GM18520 (cell line): ENCODE measurements around the gene FYN.
"Not testable (repeated sequence)": the region's sequence is repeated elsewhere in the genome, so short reads cannot be mapped to it uniquely, and the experiment has no call there.

Experiments used
- ATAC-seq: cut with Tn5 transposase; IDR thresholded peaks from one replicate; pipeline ENCODE4 v1.9.1; 2021; ENCODE audit not compliant: unreplicated experiment

The FYN gene

GRCh38 chr6:111792914-111793700 lies 80.1 kb downstream of the FYN start:
- no peak for ATAC-seq

DNA sequence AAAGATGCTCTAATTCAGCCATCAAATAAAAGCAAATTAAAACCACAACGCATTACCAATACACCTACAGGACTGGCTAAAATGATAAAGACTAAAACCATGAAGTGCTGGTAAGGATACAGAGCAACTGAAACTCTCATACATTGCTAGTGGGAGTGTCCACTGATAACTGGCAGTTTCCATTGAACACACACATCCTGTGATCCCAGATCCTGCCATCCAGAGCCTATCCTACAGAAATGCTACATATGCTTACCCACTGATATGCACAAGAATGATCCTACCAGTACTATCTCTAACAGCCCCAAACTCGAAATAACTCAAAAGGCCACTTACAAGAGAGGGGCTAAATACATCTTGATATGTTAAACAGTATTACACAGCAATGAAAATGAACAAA lies 81.0 kb downstream of the FYN start:
- ATAC-seq, result no peak

DNA sequence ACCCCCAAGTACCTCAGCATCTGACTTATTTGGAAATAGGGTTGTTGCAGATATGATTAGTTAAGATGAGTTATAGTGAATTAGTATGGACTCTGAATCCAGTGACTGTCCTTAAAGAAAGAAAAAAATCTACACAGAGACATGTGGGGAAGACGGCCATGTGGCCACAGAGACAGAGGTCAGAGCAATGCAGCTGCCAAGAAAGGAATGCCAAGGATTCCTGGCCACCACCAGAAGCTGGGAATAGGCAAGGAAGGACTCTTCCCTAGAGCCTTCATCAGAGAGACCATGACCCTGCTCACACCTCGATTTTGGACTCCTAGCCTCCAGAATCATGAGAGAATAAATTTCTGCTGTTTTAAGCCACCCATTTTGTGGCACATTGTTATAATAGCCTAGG lies 81.8 kb downstream of the FYN start:
- ATAC-seq, result no peak

GRCh38 chr6:111789598-111789997 lies 83.7 kb downstream of the FYN start:
- ATAC-seq, result no peak

GRCh38 chr6:111788379-111789276 lies 84.6 kb downstream of the FYN start:
- ATAC-seq, result no peak

DNA sequence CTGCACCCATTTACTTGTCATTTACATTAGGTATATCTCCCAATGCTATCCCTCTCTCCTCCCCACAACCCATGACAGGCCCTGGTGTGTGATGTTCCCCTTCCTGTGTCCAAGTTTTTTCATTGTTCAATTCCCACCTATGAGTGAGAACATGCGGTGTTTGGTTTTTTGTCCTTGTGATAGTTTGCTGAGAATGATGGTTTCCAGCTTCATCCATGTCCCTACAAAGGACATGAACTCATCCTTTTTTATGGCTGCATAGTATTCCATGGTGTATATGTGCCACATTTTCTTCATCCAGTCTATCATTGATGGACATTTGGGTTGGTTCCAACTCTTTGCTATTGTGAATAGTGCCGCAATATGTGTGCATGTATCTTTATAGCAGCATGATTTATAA lies 87.1 kb downstream of the FYN start:
- not testable (repeated sequence) for ATAC-seq

DNA sequence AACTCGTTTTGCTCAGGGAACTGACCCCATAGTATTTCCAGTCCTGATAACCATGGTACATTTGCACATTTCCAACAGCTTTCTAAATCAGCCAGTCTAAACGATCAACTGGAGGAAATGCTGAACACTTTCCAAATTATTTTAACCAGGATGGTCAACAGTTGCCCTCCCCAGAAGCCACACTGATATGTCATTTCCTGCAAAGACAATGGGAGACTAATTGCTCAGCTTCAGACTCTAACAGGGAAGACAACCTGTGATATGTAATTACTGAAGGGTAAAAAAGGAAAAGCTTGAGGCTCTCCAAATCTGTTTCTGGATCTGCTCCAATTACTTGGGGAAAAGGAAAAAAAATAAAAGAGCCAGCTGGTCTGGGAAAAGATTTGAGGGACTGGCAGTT lies 88.8 kb downstream of the FYN start:
- ATAC-seq, result no peak

DNA sequence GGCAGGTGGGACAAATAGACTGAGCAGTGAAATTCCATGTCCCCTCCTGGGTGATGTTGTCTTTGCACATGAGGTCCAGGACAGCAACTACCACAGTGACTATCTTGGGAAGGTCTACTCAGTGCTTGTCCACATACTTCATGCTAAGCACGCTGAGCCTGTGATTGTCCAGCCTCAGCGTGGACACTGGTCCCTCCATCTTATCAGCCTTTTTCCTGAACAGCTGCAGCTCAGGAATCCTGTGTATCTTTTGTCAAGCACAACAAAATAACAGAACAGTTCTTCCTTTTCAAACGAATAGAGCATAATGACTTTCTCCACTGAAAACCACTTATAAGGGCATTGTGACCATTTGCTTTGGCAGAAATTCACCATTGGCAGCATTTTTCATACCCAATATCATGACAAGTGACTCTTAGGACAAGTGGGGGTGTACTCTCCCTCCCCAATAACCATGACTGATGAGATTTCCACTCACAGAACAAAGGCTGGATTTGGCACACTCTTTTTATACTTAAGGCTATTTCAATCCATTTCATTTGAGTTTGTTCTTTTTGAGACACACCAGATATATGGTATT lies 90.3 kb downstream of the FYN start:
- ATAC-seq, result no peak

GRCh38 chr6:111782192-111782809 lies 91.0 kb downstream of the FYN start:
- ATAC-seq, result no peak

- no peak for ATAC-seq
Observed at GRCh38 chr6:111781041-111781708, 92.1 kb downstream of the FYN start.

GRCh38 chr6:111780393-111780792 lies 92.9 kb downstream of the FYN start:
- ATAC-seq, result no peak

GRCh38 chr6:111779660-111780059 lies 93.6 kb downstream of the FYN start:
- no peak for ATAC-seq

DNA sequence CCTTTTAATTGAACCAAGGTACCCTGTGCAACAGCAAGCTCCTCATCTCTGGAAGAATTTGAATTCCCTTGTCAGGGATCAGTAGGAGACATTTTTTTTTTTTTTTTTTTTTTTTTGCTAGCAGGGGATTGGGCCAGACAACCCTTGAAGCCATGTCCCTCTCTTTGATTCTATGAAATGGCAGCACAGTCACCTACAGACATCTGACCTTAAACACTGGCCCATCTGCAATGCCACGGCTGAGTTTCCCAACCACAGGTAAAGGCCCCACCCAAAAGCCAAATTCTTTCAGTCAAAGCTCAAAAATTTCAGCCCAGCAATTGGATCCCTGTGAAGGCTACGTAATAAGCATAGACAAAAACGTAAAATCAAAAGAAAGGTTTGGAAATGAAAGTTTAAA lies 94.2 kb downstream of the FYN start:
- ATAC-seq, result no peak

- peak; percentile 46 for ATAC-seq
Observed at GRCh38 chr6:111777357-111777756, 95.9 kb downstream of the FYN start.

DNA sequence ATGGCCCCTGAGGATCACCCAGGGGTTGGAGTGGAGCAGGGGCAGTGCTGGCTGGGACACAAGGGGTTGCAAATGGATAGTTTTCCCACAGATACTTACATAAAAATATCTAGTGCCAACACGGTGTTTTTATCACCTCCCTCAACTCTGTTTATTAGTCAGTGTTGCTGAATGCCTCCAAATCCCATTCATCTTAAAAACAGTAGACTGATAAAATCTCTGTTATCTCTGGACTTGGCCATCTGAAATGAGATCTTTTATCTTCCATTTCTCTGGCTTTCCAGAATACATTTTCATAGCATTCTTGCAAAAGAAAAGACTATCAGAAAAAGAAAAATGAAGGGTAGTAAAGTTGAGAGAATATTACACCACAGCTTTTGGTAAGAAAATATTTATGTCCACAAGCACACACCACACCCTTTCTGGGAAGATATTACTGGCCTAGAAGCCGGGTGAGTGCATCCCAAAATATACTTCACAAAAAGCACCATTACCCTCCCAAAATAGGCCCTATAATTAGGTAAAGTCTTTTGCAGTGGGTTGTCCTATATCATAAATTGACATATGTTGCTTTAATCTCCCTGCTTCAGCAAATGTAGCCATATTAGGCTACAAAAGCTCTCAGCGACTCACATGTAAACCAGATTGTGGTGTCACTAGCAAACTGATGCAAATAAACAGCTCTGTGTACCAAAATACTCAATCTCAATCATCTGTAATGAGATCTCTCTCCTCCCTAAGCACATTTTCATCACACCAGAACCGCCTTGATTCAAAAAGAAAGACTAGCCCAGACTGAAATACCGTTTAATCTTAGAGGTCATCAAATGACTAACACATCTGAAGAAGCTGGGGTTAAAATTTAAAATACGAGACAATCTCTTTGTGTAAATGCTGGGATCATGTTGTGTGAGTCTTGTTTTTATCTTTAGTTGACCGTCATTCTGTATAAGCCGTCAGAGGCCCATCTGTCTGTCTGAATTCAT lies 96.7 kb downstream of the FYN start:
- no peak for ATAC-seq

GRCh38 chr6:111775145-111775922 lies 97.9 kb downstream of the FYN start:
- no peak for ATAC-seq

GRCh38 chr6:111774346-111774703 lies 98.9 kb downstream of the FYN start:
- no peak for ATAC-seq

DNA sequence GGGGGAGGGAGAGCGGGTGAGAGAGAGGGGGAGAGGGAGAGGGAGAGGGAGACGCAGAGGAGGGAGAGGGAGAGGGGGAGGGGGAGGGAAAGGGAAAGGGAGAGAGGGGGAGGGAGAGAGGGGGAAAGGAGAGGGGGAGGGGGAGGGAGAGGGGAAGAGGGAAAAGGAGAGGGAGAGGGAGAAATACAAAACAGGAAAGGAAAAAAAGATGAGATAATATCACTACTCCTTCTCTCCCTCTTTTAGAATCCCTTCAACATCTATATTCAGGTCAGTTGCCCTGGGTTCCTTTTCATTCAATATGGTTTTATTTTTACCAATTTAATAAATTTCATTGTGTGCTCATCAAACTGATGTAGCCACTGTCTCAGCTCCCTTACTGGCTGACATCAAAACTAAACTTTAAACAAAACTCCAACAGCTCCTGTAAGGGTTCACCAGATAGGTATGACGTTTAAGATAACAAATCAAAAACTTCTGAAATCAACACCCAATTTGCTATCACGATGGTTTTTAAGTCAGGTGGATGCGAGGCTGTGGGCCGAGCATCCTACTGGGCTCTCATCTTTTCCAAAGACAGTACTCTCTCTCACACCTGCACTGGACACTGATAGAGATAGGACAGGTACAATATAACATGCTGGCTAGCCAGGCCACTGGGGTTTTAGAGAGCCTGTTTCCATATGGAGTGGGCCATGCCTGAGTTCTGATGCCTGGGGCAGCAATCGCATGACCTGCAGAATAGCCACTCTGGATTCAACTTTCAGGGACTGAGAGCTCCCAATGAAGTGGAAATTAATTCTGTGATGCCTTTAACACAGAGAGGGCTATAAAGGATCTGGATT lies 99.5 kb downstream of the FYN start:
- ATAC-seq, result no peak
